ENCODE results near the gene NLRX1. TPM values are rescaled to one million over a fixed set of nuclear protein-coding genes. Genes with fewer than 3 reads are reported as not detected.
"Not testable (repeated sequence)": the region's sequence is repeated elsewhere in the genome, so short reads cannot be mapped to it uniquely, and the experiment has no call there.

NLRX1 gene
- total RNA-seq, 1 donor from 2014 or later = 35.9 TPM

DNA sequence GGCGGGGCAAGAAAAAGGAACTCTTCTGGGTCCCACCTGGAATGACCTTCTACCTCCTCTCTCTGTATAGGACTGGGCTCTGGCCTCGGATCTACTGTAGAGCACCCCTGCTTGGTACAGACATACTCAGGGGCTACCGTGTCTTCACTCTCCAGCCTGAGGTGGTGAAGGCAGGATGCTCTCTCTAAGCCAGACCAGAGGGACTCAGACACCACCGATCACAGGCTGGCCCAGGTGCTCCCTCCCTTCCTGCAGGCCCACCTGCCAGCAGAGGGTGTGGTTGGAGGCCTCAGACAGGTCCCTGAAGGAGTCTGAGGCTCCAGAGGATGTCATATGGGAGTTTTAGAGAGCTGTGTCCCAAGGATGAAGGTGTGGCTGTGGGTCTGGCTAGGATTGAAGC lies 20.9 kb downstream of the NLRX1 start:
- intact Hi-C loops (cut with DNase I) = no loop called here

GRCh38 chr11:119190531-119190930 lies 22.0 kb downstream of the NLRX1 start:
- intact Hi-C loops (cut with DNase I) = no loop called here

More for the DNA sequence above, 20.9 kb downstream of the NLRX1 start:
- TF ChIP-seq, protein P1, sequence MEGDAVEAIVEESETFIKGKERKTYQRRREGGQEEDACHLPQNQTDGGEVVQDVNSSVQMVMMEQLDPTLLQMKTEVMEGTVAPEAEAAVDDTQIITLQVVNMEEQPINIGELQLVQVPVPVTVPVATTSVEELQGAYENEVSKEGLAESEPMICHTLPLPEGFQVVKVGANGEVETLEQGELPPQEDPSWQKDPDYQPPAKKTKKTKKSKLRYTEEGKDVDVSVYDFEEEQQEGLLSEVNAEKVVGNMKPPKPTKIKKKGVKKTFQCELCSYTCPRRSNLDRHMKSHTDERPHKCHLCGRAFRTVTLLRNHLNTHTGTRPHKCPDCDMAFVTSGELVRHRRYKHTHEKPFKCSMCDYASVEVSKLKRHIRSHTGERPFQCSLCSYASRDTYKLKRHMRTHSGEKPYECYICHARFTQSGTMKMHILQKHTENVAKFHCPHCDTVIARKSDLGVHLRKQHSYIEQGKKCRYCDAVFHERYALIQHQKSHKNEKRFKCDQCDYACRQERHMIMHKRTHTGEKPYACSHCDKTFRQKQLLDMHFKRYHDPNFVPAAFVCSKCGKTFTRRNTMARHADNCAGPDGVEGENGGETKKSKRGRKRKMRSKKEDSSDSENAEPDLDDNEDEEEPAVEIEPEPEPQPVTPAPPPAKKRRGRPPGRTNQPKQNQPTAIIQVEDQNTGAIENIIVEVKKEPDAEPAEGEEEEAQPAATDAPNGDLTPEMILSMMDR (IDR thresholded peaks at IDR 0.05) = no peak
- Histone ChIP-seq H3K9me3 (no peaks in the 10 kb centered on the region), H3K4me3 (no peak overlapping the region), H3K4me1 (no peaks in the 10 kb centered on the region), H3K27ac (no peak overlapping the region), H3K36me3 (no peaks in the 10 kb centered on the region), H3K27me3 (no peaks in the 10 kb centered on the region)
- no peak for DNase-seq (ENCODE audit: low spot score in 2 of 2)

GRCh38 chr11:119191265-119191664 lies 22.7 kb downstream of the NLRX1 start:
- H3K27me3 ChIP-seq; intact Hi-C loops (cut with DNase I); H3K9me3 ChIP-seq; DNase-seq (ENCODE audit: low spot score in 2 of 2); H3K36me3 ChIP-seq; H3K27ac ChIP-seq; H3K4me1 ChIP-seq; H3K4me3 ChIP-seq: not testable (repeated sequence)

More at GRCh38 chr11:119190531-119190930, 22.0 kb downstream of the NLRX1 start:
- no peak for DNase-seq (ENCODE audit: low spot score in 2 of 2)
- H3K4me3 ChIP-seq = no peak overlapping the region
- no peaks in the 10 kb centered on the region for H3K36me3 ChIP-seq
- no peaks in the 10 kb centered on the region for H3K4me1 ChIP-seq
- H3K27ac ChIP-seq = no peak overlapping the region
- H3K27me3 ChIP-seq = no peaks in the 10 kb centered on the region
- no peaks in the 10 kb centered on the region for H3K9me3 ChIP-seq
- TF ChIP-seq, protein P1 (IDR thresholded peaks at IDR 0.05) = no peak

GRCh38 chr11:119192111-119192510 lies 23.6 kb downstream of the NLRX1 start:
- H3K9me3 ChIP-seq = no peaks in the 10 kb centered on the region
- TF ChIP-seq, protein P1 (IDR thresholded peaks at IDR 0.05) = no peak
- no peak for DNase-seq (ENCODE audit: low spot score in 2 of 2)
- H3K27ac ChIP-seq = no peak overlapping the region
- H3K36me3 ChIP-seq = no peaks in the 10 kb centered on the region
- no peaks in the 10 kb centered on the region for H3K27me3 ChIP-seq
- intact Hi-C loops (cut with DNase I) = no loop called here
- H3K4me3 ChIP-seq = no peak overlapping the region
- no peaks in the 10 kb centered on the region for H3K4me1 ChIP-seq

DNA sequence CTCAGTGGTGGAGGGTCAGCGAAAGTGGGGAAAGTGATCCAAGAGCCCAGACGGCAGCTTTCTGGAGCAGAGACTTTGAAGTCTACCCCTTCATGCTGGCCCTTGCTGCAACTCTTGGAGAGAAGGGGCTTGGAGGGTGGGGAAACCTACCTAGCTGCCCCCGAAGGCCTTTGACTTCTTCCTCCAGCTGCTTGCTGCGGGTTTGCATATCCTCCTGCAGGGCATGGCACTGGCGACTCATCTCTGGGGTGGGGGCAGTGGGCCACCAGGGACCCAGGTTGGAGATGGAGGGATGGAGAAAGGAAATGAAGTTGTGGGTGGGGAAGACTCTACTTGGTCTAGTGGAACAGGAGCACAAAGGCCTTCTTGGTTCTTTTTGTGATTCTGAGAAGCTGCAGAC lies 24.5 kb downstream of the NLRX1 start:
- H3K9me3 ChIP-seq = no peaks in the 10 kb centered on the region
- no peak overlapping the region for H3K27ac ChIP-seq
- H3K4me1 ChIP-seq = no peaks in the 10 kb centered on the region
- no peaks in the 10 kb centered on the region for H3K36me3 ChIP-seq
- H3K4me3 ChIP-seq = no peak overlapping the region
- intact Hi-C loops (cut with DNase I) = no loop called here
- no peak for DNase-seq (ENCODE audit: low spot score in 2 of 2)
- TF ChIP-seq, protein P1 (IDR thresholded peaks at IDR 0.05) = no peak
- no peaks in the 10 kb centered on the region for H3K27me3 ChIP-seq

DNA sequence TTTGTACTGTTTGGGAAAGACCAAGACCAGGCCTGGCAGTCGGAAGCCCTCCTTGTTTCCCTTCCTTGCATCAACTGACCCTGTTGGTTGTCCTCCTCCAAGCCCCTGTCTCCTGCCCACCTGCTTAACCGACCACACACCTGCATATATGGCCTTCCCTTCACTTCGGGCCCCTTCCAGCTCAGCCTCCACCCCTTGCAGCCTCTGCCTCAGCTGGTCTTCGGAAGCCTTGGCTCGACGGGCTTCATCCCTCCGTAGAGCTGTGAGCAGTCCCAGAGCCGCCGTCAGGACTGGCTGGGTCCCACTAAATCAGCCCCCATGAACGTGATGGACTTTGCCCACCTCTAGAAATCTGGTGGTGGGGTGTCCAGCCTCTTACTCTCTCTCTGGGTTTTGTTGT lies 25.1 kb downstream of the NLRX1 start:
- Histone ChIP-seq H3K27me3 (no peaks in the 10 kb centered on the region), H3K4me1 (no peaks in the 10 kb centered on the region), H3K4me3 (no peak overlapping the region), H3K36me3 (no peaks in the 10 kb centered on the region), H3K27ac (no peak overlapping the region), H3K9me3 (no peaks in the 10 kb centered on the region)
- TF ChIP-seq, protein P1 (IDR thresholded peaks at IDR 0.05) = no peak
- intact Hi-C loops (cut with DNase I) = no loop called here
- no peak for DNase-seq (ENCODE audit: low spot score in 2 of 2)

All from ascending aorta (tissue), 2 donors.